GM23338 (cell line): Measurements from ENCODE around the gene RNU1-2.
"Not testable (repeated sequence)": the region's sequence is repeated elsewhere in the genome, so short reads cannot be mapped to it uniquely, and the experiment has no call there.

Experiments used
- CTCF ChIP-seq, 2 experiments: fragments of 200-600 bp in 1 of 2; sonication (generic) in 1 of 2; conservative IDR thresholded peaks; 2 replicates each; pipeline versions ENCODE4 v1.5.1 to v1.6.1; 2016 to 2017; ENCODE audit warnings: antibody characterized with exemption in 2 of 2, low read depth in 2 of 2, mild to moderate bottlenecking in 2 of 2, moderate library complexity in 1 of 2
- JUNB ChIP-seq: IDR thresholded peaks from one replicate; pipeline ENCODE4 v1.6.1; 2016; ENCODE audit warnings: antibody characterized with exemption; ENCODE audit not compliant: unreplicated experiment

- TF ChIP-seq CTCF (conservative IDR thresholded peaks at IDR 0.05; ENCODE audit: low read depth in 2 of 2); JUNB: not testable (repeated sequence)
Measured at GRCh38 chr1:16893796-16894195, 2.0 kb upstream of the RNU1-2 start.
